Neuronal stem cell (in vitro differentiated cells): ENCODE data around the gene ACTRT3.
"Not testable (repeated sequence)": the region's sequence is repeated elsewhere in the genome, so short reads cannot be mapped to it uniquely, and the experiment has no call there.

Experiments used
- DNase-seq: peaks from one replicate; pipeline ENCODE4 v3.0.0-alpha.2; 2013; ENCODE audit warnings: low spot score
- H2AFZ ChIP-seq: one replicate; pipeline ENCODE4 v1.6.1; 2013; ENCODE audit warnings: mild to moderate bottlenecking, low read length, inconsistent platforms
- H2AK5ac ChIP-seq: 2 replicates; pipeline ENCODE4 v1.6.1; 2013; ENCODE audit warnings: low read depth, mild to moderate bottlenecking, inconsistent platforms, low read length, moderate library complexity, mixed read lengths
- H2BK120ac ChIP-seq: 2 replicates; pipeline ENCODE4 v1.6.1; 2013; ENCODE audit warnings: low read depth, mild to moderate bottlenecking, inconsistent platforms, low read length, moderate library complexity, mixed read lengths
- H2BK12ac ChIP-seq: one replicate; pipeline ENCODE4 v1.6.1; 2013; ENCODE audit warnings: low read length, inconsistent platforms
- H2BK15ac ChIP-seq: 2 replicates; pipeline ENCODE4 v1.6.1; 2013; ENCODE audit warnings: mild to moderate bottlenecking, low read length, inconsistent platforms, mixed read lengths
- H2BK5ac ChIP-seq: one replicate; pipeline ENCODE4 v1.6.1; 2013; ENCODE audit warnings: inconsistent platforms, mild to moderate bottlenecking, low read length, moderate library complexity
- H3K14ac ChIP-seq: one replicate; pipeline ENCODE4 v1.6.1; 2013; ENCODE audit warnings: low read length, inconsistent platforms
- H3K18ac ChIP-seq: 2 replicates; pipeline ENCODE4 v1.6.1; 2013; ENCODE audit warnings: low read length, inconsistent platforms
- H3K23ac ChIP-seq: 2 replicates; pipeline ENCODE4 v1.6.1; 2013; ENCODE audit warnings: low read depth, mild to moderate bottlenecking, mixed read lengths, low read length, inconsistent platforms; ENCODE audit not compliant: poor library complexity
- H3K27ac ChIP-seq: replicated peaks from 3 replicates; pipeline ENCODE4 v1.5.1; 2013; ENCODE audit warnings: low read length, inconsistent platforms
- H3K27me3 ChIP-seq, 3 experiments: 2 replicates each; pipeline ENCODE4 v1.6.1; 2013; ENCODE audit warnings: low read length in 3 of 3, mild to moderate bottlenecking in 2 of 3, inconsistent platforms in 1 of 3, low read depth in 1 of 3, mixed read lengths in 1 of 3, moderate library complexity in 1 of 3; ENCODE audit not compliant: control insufficient read depth in 3 of 3, insufficient read depth in 3 of 3
- H3K36me3 ChIP-seq, 2 donors: replicated peaks in 1 of 2; 2 replicates each; pipeline ENCODE4 v1.6.1; 2013; ENCODE audit warnings: low read length in 2 of 2; ENCODE audit not compliant: control insufficient read depth in 2 of 2, insufficient read depth in 2 of 2
- H3K4ac ChIP-seq: 2 replicates; pipeline ENCODE4 v1.6.1; 2013; ENCODE audit warnings: inconsistent platforms, mild to moderate bottlenecking, low read length, moderate library complexity
- H3K4me1 ChIP-seq, 2 donors: 1 replicate in 1 of 2; 2 replicates in 1 of 2; pipeline ENCODE4 v1.6.1; 2013; ENCODE audit warnings: low read length in 2 of 2, low read depth in 1 of 2; ENCODE audit not compliant: control insufficient read depth in 2 of 2, insufficient read depth in 1 of 2
- H3K4me2 ChIP-seq: one replicate; pipeline ENCODE4 v1.6.1; 2013; ENCODE audit warnings: mild to moderate bottlenecking, low read length, inconsistent platforms; ENCODE audit not compliant: insufficient read depth, poor library complexity, severe bottlenecking
- H3K4me3 ChIP-seq, 2 donors: 2 replicates each; pipeline ENCODE4 v1.5.1; 2013; ENCODE audit warnings: low read length in 2 of 2, mild to moderate bottlenecking in 2 of 2, inconsistent platforms in 1 of 2, moderate library complexity in 1 of 2
- H3K79me1 ChIP-seq: one replicate; pipeline ENCODE4 v1.6.1; 2013; ENCODE audit warnings: low read depth, mild to moderate bottlenecking, inconsistent platforms, low read length, moderate library complexity
- H3K9ac ChIP-seq: one replicate; pipeline ENCODE4 v1.6.1; 2013; ENCODE audit warnings: mild to moderate bottlenecking, low read depth, low read length, inconsistent platforms; ENCODE audit not compliant: poor library complexity
- H3K9me3 ChIP-seq, 2 donors: replicated peaks in 1 of 2; 2 replicates each; pipeline versions ENCODE3 to v1.6.1; 2013; ENCODE audit warnings: low read length in 2 of 2, mild to moderate bottlenecking in 2 of 2, inconsistent platforms in 1 of 2, low read depth in 1 of 2, mixed read lengths in 1 of 2, moderate library complexity in 1 of 2; ENCODE audit not compliant: control insufficient read depth in 2 of 2, insufficient read depth in 1 of 2
- H4K8ac ChIP-seq: one replicate; pipeline ENCODE4 v1.6.1; 2013; ENCODE audit warnings: low read depth, mild to moderate bottlenecking, inconsistent platforms, low read length, moderate library complexity
- H4K91ac ChIP-seq: one replicate; pipeline ENCODE4 v1.6.1; 2013; ENCODE audit warnings: low read length, low read depth, mild to moderate bottlenecking, inconsistent platforms; ENCODE audit not compliant: poor library complexity
- WGBS, 2 donors: extraction: QIAGEN DNeasy Blood & Tissue Kit; methylation state at CpG; one replicate each; pipeline ENCODE4 v1.1.7; 2013; ENCODE audit warnings: missing lambda C conversion rate in 2 of 2, mixed read lengths in 1 of 2; ENCODE audit not compliant: insufficient read length in 2 of 2, insufficient replicate concordance in 1 of 2; ENCODE audit errors: extremely low coverage in 2 of 2; 5-methylcytosine and 5-hydroxymethylcytosine counted together

ACTRT3 gene

GRCh38 chr3:169739067-169739466 lies 30.3 kb downstream of the ACTRT3 start:
- no peak overlapping the region for H3K14ac ChIP-seq
- H3K4ac ChIP-seq: no peak overlapping the region
- no peak overlapping the region for H2AFZ ChIP-seq
- no peak overlapping the region for H2BK12ac ChIP-seq
- H3K4me1 ChIP-seq: no peaks in the 10 kb centered on the region
- H3K4me3 ChIP-seq: no peak overlapping the region
- H3K27ac ChIP-seq: no peak overlapping the region
- no peak overlapping the region for H3K9ac ChIP-seq
- no peak overlapping the region for H2AK5ac ChIP-seq
- no CpG with 5 or more reads among the region's 2 CpGs for WGBS, 2 donors
- H2BK15ac ChIP-seq: no peak overlapping the region
- no peaks in the 10 kb centered on the region for H3K27me3 ChIP-seq
- DNase-seq: no peak
- H2BK5ac ChIP-seq: no peak overlapping the region
- H4K8ac ChIP-seq: no peak overlapping the region
- no peak overlapping the region for H3K18ac ChIP-seq
- H3K4me2 ChIP-seq: no peak overlapping the region
- H4K91ac ChIP-seq: no peak overlapping the region
- no peaks in the 10 kb centered on the region for H3K36me3 ChIP-seq
- no peaks in the 10 kb centered on the region for H3K79me1 ChIP-seq
- H3K23ac ChIP-seq: no peak overlapping the region
- H3K9me3 ChIP-seq: no peaks in the 10 kb centered on the region
- H2BK120ac ChIP-seq: no peak overlapping the region

GRCh38 chr3:169731857-169732256 lies 37.5 kb downstream of the ACTRT3 start:
- not testable (repeated sequence) for H2BK15ac ChIP-seq, H2AK5ac ChIP-seq, H4K91ac ChIP-seq, H3K4ac ChIP-seq, H3K79me1 ChIP-seq, H3K14ac ChIP-seq, DNase-seq, H3K27me3 ChIP-seq, H2BK5ac ChIP-seq, H3K36me3 ChIP-seq, H3K4me2 ChIP-seq, H2AFZ ChIP-seq, H4K8ac ChIP-seq, H2BK120ac ChIP-seq, H3K4me1 ChIP-seq, H3K23ac ChIP-seq, H3K4me3 ChIP-seq, H3K9ac ChIP-seq, H3K18ac ChIP-seq, H2BK12ac ChIP-seq, H3K27ac ChIP-seq, H3K9me3 ChIP-seq

- no peak for DNase-seq
- no peak overlapping the region for H2AFZ ChIP-seq
- H3K4me1 ChIP-seq: no peaks in the 10 kb centered on the region
- H3K18ac ChIP-seq: no peak overlapping the region
- H4K91ac ChIP-seq: no peak overlapping the region
- no peak overlapping the region for H3K4me3 ChIP-seq
- H4K8ac ChIP-seq: no peak overlapping the region
- no peak overlapping the region for H3K9ac ChIP-seq
- H3K36me3 ChIP-seq: no peaks in the 10 kb centered on the region
- H3K14ac ChIP-seq: no peak overlapping the region
- H2BK12ac ChIP-seq: no peak overlapping the region
- H2BK5ac ChIP-seq: no peak overlapping the region
- H2AK5ac ChIP-seq: no peak overlapping the region
- H3K79me1 ChIP-seq: no peaks in the 10 kb centered on the region
- no peak overlapping the region for H3K4me2 ChIP-seq
- no peaks in the 10 kb centered on the region for H3K27me3 ChIP-seq
- no peak overlapping the region for H2BK15ac ChIP-seq
- H2BK120ac ChIP-seq: no peak overlapping the region
- no peak overlapping the region for H3K23ac ChIP-seq
- H3K9me3 ChIP-seq: no peaks in the 10 kb centered on the region
- no peak overlapping the region for H3K27ac ChIP-seq
- H3K4ac ChIP-seq: no peak overlapping the region
Measured at GRCh38 chr3:169722724-169723123, 46.6 kb downstream of the ACTRT3 start.

- not testable (repeated sequence) for H3K4me3 ChIP-seq, H2BK15ac ChIP-seq, H2AFZ ChIP-seq, H3K27me3 ChIP-seq, H3K79me1 ChIP-seq, H3K36me3 ChIP-seq, H3K27ac ChIP-seq, H3K4me2 ChIP-seq, H3K23ac ChIP-seq, H3K9me3 ChIP-seq, H2AK5ac ChIP-seq, H3K18ac ChIP-seq, H2BK120ac ChIP-seq, H3K4me1 ChIP-seq, H3K14ac ChIP-seq, DNase-seq, H2BK12ac ChIP-seq, H2BK5ac ChIP-seq, H3K9ac ChIP-seq, H4K91ac ChIP-seq, H4K8ac ChIP-seq, H3K4ac ChIP-seq
- no CpG with 5 or more reads among the region's 4 CpGs for WGBS, 2 donors
Measured at GRCh38 chr3:169718415-169718814, 50.9 kb downstream of the ACTRT3 start.
